CD4-positive, alpha-beta T cell (primary cell): ENCODE data around the gene IGF1R. TPM values are rescaled to one million over a fixed set of nuclear protein-coding genes. Genes with fewer than 3 reads are reported as not detected.

Experiments
- ATAC-seq: fragments of 200-7000 bp; cut with Tn5 transposase; one replicate; pipeline ENCODE4 v1.10.0; 2022; ENCODE audit warnings: mild to moderate bottlenecking; ENCODE audit not compliant: poor library complexity
- CTCF ChIA-PET: fragments of 350-600 bp; sonication (Branson Sonifier 250); formaldehyde crosslinking; loops from one replicate; lab custom pipeline; 2021; ENCODE audit warnings: antibody characterized with exemption, inconsistent platforms; lab: Charles Lee
- POLR2A ChIA-PET: fragments of 350-600 bp; sonication (Branson Sonifier 250); formaldehyde crosslinking; loops from one replicate; lab custom pipeline; 2021; ENCODE audit warnings: antibody characterized with exemption, inconsistent platforms; lab: Charles Lee
- DNase-seq, 14 experiments: peaks; one replicate each; pipeline ENCODE4 v3.0.0-alpha.2; 2013 to 2020; ENCODE audit warnings: mixed read lengths in 2 of 14
- H3K27ac ChIP-seq, 2 donors: one replicate each; pipeline versions ENCODE4 v1.5.1 to v1.7.0; 2013; ENCODE audit warnings: low read length in 2 of 2, low read depth in 1 of 2, mild to moderate bottlenecking in 1 of 2
- H3K27me3 ChIP-seq, 2 experiments: 1 replicate in 1 of 2; 2 replicates in 1 of 2; pipeline versions ENCODE4 v1.6.1 to v1.7.0; 2013; ENCODE audit warnings: low read length in 2 of 2, control low read depth in 1 of 2, mild to moderate bottlenecking in 1 of 2, moderate library complexity in 1 of 2; ENCODE audit not compliant: insufficient read depth in 2 of 2, control insufficient read depth in 1 of 2
- H3K36me3 ChIP-seq: one replicate; pipeline ENCODE4 v1.6.1; 2013; ENCODE audit warnings: low read length, control low read depth; ENCODE audit not compliant: insufficient read depth
- H3K4me1 ChIP-seq: one replicate; pipeline ENCODE4 v1.6.1; 2013; ENCODE audit warnings: low read length, control low read depth; ENCODE audit not compliant: insufficient read depth
- H3K4me3 ChIP-seq: one replicate; pipeline ENCODE4 v1.5.1; 2013; ENCODE audit warnings: mild to moderate bottlenecking, low read length, moderate library complexity
- H3K9me3 ChIP-seq, 2 experiments: 1 replicate in 1 of 2; 2 replicates in 1 of 2; pipeline versions ENCODE4 v1.6.1 to v1.7.0; 2013; ENCODE audit warnings: low read length in 2 of 2, mild to moderate bottlenecking in 2 of 2, control low read depth in 1 of 2, moderate library complexity in 1 of 2; ENCODE audit not compliant: control insufficient read depth in 1 of 2, insufficient read depth in 1 of 2
- H3K27ac Mint-ChIP-seq: one replicate; pipeline ENCODE4 v1.8.0; 2020; ENCODE audit warnings: mixed read lengths
- H3K27me3 Mint-ChIP-seq: one replicate; pipeline ENCODE4 v1.8.0; 2021; ENCODE audit warnings: mixed read lengths
- H3K36me3 Mint-ChIP-seq: one replicate; pipeline ENCODE4 v1.8.0; 2021; ENCODE audit warnings: low read depth, mixed read lengths
- H3K4me1 Mint-ChIP-seq: one replicate; pipeline ENCODE4 v1.8.0; 2021; ENCODE audit warnings: low read depth, mixed read lengths
- H3K4me3 Mint-ChIP-seq: one replicate; pipeline ENCODE4 v1.8.0; 2020; ENCODE audit warnings: mild to moderate bottlenecking, mixed read lengths
- H3K9me3 Mint-ChIP-seq: one replicate; pipeline ENCODE4 v1.8.0; 2020; ENCODE audit warnings: mixed read lengths
- CTCF ChIP-seq: fragments of 200-600 bp; IDR thresholded peaks from one replicate; pipeline ENCODE4 v1.8.0; 2022; ENCODE audit warnings: antibody characterized with exemption, mild to moderate bottlenecking
- intact Hi-C, 2 experiments: fragments of 100-400 bp; cut with DNase I in 1 of 2; cut with micrococcal nuclease in 1 of 2; formaldehyde crosslinking; loops; one replicate each; pipeline versions ENCODE4 v1.15.1 to v1.9.0; 2023 to 2025; cut with DNase I, micrococcal nuclease
- total RNA-seq, 174 experiments: library from RNA in 2 of 174; stranded (reverse) in 2 of 174; gene quantifications; one replicate each; pipeline ENCODE4 v1.2.3 and lab custom pipeline; 2021 to 2026

Gene IGF1R
- total RNA-seq, 2 experiments from 2014 or later: 39.2 to 40.3 TPM

DNA sequence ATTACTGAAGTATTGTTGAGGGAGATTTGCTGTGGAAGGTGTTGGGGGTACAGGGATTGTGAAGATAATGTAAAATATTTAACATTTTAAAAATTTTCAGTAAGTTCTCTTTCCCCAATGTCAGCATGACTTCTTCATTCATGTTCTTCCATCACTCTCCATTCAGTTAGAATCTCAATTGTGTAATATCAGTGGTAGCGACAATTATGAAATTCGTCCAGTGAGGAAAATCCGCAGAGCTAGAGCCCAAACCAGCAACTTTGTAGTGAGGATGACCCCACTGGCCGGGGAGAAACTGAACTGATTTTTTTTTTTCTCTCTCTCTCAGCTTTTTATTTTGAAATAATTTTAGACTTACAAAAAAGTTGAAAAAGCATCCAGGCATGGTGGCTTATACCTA is 187.5 kb downstream of the IGF1R start:
- no peaks in the 10 kb centered on the region for H3K27me3 Mint-ChIP-seq
- H3K36me3 Mint-ChIP-seq: peaks cover 63% of the 10 kb centered on the region
- Histone ChIP-seq H3K9me3 (peaks cover 5 to 18% of the 10 kb centered on the region in 2 experiments), H3K27me3 (no peaks in the 10 kb centered on the region), H3K4me3 (no peak overlapping the region), H3K27ac (no peak overlapping the region), H3K36me3 (no peaks in the 10 kb centered on the region), H3K4me1 (no peaks in the 10 kb centered on the region)
- ChIA-PET POLR2A (no interaction called here), CTCF (no interaction called here)
- intact Hi-C loops: no loop called here
- ATAC-seq: no peak
- no peak for TF ChIP-seq CTCF
- H3K4me3 Mint-ChIP-seq: no peak overlapping the region
- peaks cover 11% of the 10 kb centered on the region for H3K4me1 Mint-ChIP-seq
- H3K9me3 Mint-ChIP-seq: no peaks in the 10 kb centered on the region
- no peak overlapping the region for H3K27ac Mint-ChIP-seq
- DNase-seq: no peak

DNA sequence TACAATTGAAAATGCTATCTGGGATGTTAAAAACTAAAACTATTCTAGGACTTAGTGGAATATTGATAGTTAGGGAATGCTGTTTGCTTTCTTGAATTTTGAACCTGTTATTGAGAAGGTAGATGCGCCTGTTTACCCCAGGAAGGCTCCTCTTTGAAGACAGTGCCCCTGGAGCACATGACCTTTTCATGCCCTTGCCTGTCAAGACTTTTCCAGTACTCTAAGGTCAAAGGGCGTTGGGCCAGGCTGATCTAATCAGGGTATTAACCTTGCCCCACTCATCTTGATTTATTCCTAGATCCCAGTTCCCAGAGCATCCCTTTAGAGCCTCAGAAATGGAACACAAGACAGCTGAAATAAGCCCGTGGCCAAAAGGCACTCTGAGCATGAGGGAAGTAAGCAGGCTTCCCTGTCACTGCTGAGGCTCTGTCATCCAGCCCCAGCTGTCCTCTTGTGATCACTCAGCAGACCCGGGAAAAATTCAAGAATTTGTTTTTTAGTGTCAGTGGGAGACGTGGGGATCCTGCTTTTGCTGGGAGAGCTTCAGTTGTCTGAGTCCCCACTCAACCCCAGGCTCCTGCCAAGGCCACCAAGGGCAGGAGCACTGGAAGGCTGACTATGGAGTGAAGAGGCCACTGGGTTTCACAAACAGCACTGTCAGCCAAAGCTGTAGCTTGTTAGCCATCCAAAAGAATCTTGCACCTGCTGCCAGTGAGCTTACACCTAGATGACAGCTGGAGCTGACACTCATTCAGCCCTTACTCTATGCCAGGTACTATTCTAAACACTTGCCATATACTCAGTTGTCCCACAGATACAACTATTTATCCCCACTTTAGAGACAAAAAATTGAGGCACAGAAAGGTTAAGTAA is 190.3 kb downstream of the IGF1R start:
- DNase-seq (no peak), ATAC-seq (no peak)
- Histone ChIP-seq H3K36me3 (no peaks in the 10 kb centered on the region), H3K4me1 (no peaks in the 10 kb centered on the region), H3K4me3 (no peak overlapping the region), H3K27me3 (no peaks in the 10 kb centered on the region), H3K27ac (no peak overlapping the region), H3K9me3 (no peaks in the 10 kb centered on the region)
- peaks cover 39% of the 10 kb centered on the region for H3K4me1 Mint-ChIP-seq
- H3K9me3 Mint-ChIP-seq: no peaks in the 10 kb centered on the region
- H3K4me3 Mint-ChIP-seq: no peak overlapping the region
- TF ChIP-seq CTCF: no peak
- no peak overlapping the region for H3K27ac Mint-ChIP-seq
- H3K27me3 Mint-ChIP-seq: no peaks in the 10 kb centered on the region
- intact Hi-C loops: no loop called here
- CTCF ChIA-PET: interaction anchor here (0.6 kb wide), 1 partner anchor 318 kb away, joined by 3 read pairs; no protein-coding TSS in a partner anchor
- H3K36me3 Mint-ChIP-seq: peaks cover 38% of the 10 kb centered on the region
- POLR2A ChIA-PET: no interaction called here

DNA sequence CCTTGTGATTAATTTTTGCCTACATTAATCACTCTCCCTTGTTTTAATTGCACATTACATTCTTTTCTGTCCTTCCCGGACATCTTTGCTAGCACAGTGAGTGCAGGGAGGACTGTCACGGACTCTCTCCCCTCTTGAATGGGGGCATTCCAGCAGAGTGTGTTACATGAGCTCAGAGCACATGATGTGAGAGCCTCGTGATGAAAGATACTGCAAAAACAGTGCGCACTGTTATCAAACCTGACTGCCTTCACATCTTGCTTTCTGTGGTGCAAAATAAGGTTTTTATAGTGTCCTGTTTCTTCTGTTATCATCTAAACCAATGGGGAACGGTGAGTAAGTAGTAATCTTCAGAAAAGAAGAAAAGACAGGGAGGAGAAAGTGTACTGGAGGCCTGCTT is 191.7 kb downstream of the IGF1R start:
- TF ChIP-seq CTCF: no peak
- Mint-ChIP-seq H3K27me3 (no peaks in the 10 kb centered on the region), H3K36me3 (peaks cover 26% of the 10 kb centered on the region), H3K4me3 (no peak overlapping the region), H3K4me1 (peaks cover 53% of the 10 kb centered on the region), H3K9me3 (no peaks in the 10 kb centered on the region), H3K27ac (no peak overlapping the region)
- ChIA-PET POLR2A (no interaction called here), CTCF (no interaction called here)
- ATAC-seq: no peak
- DNase-seq: no peak
- Histone ChIP-seq H3K9me3 (no peaks in the 10 kb centered on the region), H3K27ac (no peak overlapping the region), H3K27me3 (no peaks in the 10 kb centered on the region), H3K4me1 (no peaks in the 10 kb centered on the region), H3K4me3 (no peak overlapping the region), H3K36me3 (no peaks in the 10 kb centered on the region)
- intact Hi-C loops: no loop called here
